ENCODE data around the gene SRPK3.
"Not testable (repeated sequence)": the region's sequence is repeated elsewhere in the genome, so short reads cannot be mapped to it uniquely, and the experiment has no call there.

Gene SRPK3

DNA sequence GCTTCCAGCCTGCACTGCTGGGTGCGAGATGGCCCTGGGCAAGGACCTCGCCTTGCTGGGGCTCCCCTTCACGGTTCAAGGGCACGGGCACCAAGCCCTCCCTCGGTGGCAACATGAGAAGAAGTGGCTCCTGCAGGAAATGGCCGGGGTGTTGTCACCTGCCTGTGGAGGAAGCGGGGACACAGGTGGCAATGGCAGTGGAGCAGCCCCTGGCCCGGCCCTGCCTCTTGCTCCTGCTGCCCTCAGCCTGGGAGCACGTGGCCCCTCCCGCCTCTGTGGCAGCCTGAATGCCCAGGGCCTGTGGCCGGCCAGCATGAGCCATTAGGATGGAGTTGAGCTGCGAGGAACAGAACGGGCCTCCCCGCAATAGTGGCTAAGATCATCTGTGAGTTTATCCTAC lies 39.4 kb upstream of the SRPK3 start:
- no peak for DNase-seq (ENCODE audit: low read depth in 1 of 2, low spot score in 1 of 2)
- Histone ChIP-seq H3K4me3 (replicated peaks; ENCODE audit: insufficient read depth, low read length) (no peak overlapping the region), H3K27me3 (ENCODE audit: insufficient read depth, poor library complexity, severe bottlenecking) (no peaks in the 10 kb centered on the region), H3K27ac (replicated peaks) (no peak overlapping the region)
- TF ChIP-seq GABPA (IDR thresholded peaks at IDR 0.05; ENCODE audit: low read depth) (no peak), POLR2AphosphoS5 (IDR thresholded peaks at IDR 0.05; ENCODE audit: low read depth) (no peak), SPI1 (IDR thresholded peaks at IDR 0.05; ENCODE audit: borderline replicate concordance, low read depth) (no peak)
- TF ChIP-seq, protein P1, sequence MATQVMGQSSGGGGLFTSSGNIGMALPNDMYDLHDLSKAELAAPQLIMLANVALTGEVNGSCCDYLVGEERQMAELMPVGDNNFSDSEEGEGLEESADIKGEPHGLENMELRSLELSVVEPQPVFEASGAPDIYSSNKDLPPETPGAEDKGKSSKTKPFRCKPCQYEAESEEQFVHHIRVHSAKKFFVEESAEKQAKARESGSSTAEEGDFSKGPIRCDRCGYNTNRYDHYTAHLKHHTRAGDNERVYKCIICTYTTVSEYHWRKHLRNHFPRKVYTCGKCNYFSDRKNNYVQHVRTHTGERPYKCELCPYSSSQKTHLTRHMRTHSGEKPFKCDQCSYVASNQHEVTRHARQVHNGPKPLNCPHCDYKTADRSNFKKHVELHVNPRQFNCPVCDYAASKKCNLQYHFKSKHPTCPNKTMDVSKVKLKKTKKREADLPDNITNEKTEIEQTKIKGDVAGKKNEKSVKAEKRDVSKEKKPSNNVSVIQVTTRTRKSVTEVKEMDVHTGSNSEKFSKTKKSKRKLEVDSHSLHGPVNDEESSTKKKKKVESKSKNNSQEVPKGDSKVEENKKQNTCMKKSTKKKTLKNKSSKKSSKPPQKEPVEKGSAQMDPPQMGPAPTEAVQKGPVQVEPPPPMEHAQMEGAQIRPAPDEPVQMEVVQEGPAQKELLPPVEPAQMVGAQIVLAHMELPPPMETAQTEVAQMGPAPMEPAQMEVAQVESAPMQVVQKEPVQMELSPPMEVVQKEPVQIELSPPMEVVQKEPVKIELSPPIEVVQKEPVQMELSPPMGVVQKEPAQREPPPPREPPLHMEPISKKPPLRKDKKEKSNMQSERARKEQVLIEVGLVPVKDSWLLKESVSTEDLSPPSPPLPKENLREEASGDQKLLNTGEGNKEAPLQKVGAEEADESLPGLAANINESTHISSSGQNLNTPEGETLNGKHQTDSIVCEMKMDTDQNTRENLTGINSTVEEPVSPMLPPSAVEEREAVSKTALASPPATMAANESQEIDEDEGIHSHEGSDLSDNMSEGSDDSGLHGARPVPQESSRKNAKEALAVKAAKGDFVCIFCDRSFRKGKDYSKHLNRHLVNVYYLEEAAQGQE (IDR thresholded peaks at IDR 0.05; ENCODE audit: insufficient replicate concordance, low read depth), result no peak
- TF ChIP-seq, protein P2, sequence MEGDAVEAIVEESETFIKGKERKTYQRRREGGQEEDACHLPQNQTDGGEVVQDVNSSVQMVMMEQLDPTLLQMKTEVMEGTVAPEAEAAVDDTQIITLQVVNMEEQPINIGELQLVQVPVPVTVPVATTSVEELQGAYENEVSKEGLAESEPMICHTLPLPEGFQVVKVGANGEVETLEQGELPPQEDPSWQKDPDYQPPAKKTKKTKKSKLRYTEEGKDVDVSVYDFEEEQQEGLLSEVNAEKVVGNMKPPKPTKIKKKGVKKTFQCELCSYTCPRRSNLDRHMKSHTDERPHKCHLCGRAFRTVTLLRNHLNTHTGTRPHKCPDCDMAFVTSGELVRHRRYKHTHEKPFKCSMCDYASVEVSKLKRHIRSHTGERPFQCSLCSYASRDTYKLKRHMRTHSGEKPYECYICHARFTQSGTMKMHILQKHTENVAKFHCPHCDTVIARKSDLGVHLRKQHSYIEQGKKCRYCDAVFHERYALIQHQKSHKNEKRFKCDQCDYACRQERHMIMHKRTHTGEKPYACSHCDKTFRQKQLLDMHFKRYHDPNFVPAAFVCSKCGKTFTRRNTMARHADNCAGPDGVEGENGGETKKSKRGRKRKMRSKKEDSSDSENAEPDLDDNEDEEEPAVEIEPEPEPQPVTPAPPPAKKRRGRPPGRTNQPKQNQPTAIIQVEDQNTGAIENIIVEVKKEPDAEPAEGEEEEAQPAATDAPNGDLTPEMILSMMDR (IDR thresholded peaks at IDR 0.05; ENCODE audit: insufficient read depth, low read length), result no peak

DNA sequence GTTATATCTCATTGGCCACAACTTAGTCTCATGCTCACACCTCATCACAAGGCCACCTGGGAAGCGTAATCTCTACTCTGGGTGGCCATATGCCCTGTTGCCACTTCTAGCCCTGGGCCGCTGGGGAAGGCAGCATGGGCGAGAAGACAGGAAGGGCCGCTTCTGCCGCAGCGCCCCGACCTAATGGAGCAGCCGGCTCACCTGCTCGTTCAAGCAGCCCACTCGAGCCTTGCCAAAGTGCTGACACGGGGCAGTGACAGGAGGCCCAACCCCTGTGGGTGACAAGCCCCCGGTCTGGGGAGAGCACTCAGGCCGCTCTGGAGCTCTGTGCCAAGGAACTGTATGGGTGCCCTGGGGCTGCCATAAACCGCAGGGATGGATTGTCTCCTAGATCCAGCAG lies 38.7 kb upstream of the SRPK3 start:
- H3K4me3 ChIP-seq (replicated peaks; ENCODE audit: insufficient read depth, low read length); H3K27me3 ChIP-seq (ENCODE audit: insufficient read depth, poor library complexity, severe bottlenecking); H3K27ac ChIP-seq (replicated peaks); DNase-seq (ENCODE audit: low read depth in 1 of 2, low spot score in 1 of 2): not testable (repeated sequence)

DNA sequence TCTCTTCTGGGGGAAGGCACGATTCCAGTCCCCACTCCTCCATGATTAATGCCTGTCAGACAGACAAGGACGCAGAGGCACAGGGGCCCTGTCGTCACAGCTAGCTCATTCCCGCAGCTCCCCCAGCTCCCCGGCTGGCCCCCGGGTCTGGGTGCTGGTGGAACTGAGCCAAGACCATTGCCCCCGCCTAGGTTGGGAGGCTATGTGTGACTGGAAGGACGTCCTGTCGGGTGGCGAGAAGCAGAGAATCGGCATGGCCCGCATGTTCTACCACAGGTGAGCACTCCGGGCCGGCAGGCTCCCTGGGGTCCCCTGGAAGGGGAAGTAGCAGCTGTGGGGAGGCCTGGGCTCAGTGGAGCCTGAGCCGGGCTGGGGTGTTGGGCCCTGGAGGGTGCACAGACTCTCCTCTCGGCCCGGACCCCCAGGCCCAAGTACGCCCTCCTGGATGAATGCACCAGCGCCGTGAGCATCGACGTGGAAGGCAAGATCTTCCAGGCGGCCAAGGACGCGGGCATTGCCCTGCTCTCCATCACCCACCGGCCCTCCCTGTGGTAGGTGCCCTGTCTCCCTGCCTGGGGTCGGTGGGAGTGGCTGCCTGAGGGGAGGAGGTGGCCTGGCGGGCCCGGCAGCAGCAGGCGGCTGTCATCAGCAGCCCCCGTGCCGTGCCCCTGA lies 37.9 kb upstream of the SRPK3 start:
- not testable (repeated sequence) for H3K27ac ChIP-seq (replicated peaks); DNase-seq (ENCODE audit: low read depth in 1 of 2, low spot score in 1 of 2); H3K4me3 ChIP-seq (replicated peaks; ENCODE audit: insufficient read depth, low read length); H3K27me3 ChIP-seq (ENCODE audit: insufficient read depth, poor library complexity, severe bottlenecking)

DNA sequence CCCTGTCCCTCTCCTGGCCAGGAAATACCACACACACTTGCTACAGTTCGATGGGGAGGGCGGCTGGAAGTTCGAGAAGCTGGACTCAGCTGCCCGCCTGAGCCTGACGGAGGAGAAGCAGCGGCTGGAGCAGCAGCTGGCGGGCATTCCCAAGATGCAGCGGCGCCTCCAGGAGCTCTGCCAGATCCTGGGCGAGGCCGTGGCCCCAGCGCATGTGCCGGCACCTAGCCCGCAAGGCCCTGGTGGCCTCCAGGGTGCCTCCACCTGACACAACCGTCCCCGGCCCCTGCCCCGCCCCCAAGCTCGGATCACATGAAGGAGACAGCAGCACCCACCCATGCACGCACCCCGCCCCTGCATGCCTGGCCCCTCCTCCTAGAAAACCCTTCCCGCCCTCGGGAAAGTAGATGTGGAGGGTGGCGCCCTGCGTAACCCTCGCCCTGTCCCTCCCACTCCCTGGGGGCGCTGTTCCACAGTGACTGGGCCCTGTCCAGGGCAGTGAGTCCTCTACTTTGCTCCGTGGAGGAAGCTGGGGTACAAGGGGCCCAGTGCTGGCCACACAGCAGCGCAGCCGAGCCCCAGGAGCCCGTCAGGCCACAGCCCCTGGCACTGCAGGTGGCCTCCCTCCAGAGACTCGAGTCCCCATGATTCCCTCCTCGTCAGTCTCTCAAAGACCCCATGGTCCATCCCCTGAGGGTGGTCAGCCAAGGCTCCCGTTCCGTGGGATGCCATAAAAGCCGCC lies 37.2 kb upstream of the SRPK3 start:
- H3K4me3 ChIP-seq (replicated peaks; ENCODE audit: insufficient read depth, low read length); H3K27me3 ChIP-seq (ENCODE audit: insufficient read depth, poor library complexity, severe bottlenecking); H3K27ac ChIP-seq (replicated peaks); DNase-seq (ENCODE audit: low read depth in 1 of 2, low spot score in 1 of 2): not testable (repeated sequence)

DNA sequence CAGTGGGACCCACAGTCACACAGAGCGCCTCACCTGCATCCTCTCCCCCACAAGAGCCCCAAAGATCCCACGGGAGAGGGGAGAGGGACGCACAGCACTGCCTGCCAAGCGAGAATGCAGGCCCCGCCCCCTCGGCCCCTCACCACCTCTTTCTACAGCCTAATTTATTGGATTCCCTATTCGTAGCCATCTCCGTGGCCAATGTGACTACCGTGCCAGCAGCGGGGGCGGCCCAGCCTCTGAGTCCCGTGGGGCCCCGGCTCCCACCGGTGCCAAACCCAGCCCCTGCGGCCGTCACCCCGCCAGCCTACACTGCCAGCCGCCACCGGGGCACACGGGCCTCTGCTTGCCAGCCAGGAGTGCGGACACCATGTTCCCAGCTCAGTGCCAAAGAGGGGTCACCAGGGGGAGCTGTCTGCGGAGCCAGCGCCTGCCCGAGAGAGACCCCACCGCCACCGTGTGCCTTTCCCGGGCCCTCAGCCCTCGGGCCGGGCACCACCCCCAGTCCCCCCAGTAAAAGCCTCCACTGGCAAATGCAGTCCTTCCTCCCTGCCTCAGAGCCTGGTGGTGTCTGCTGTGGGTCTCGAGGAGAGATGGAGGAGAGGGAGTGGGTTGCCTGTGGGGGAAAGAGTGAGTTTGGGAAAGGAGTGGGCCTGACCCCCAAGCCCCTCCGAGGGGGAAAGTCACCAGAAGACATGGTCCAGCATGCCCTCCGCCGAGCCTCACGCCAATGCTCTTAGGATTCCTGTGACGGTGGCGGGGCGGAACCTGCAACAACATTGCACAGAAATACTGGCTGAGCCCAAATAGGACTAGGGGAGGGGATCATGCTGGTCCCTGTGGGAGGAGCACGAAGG lies 36.4 kb upstream of the SRPK3 start:
- DNase-seq (ENCODE audit: low read depth in 1 of 2, low spot score in 1 of 2), result no peak
- Histone ChIP-seq H3K4me3 (replicated peaks; ENCODE audit: insufficient read depth, low read length) (no peak overlapping the region), H3K27ac (replicated peaks) (no peak overlapping the region), H3K27me3 (ENCODE audit: insufficient read depth, poor library complexity, severe bottlenecking) (no peaks in the 10 kb centered on the region)
- TF ChIP-seq, protein P1 (IDR thresholded peaks at IDR 0.05; ENCODE audit: insufficient replicate concordance, low read depth), result no peak
- TF ChIP-seq POLR2AphosphoS5 (IDR thresholded peaks at IDR 0.05; ENCODE audit: low read depth), result no peak
- TF ChIP-seq, protein P2 (IDR thresholded peaks at IDR 0.05; ENCODE audit: insufficient read depth, low read length), result no peak
- no peak for TF ChIP-seq GABPA (IDR thresholded peaks at IDR 0.05; ENCODE audit: low read depth)
- TF ChIP-seq SPI1 (IDR thresholded peaks at IDR 0.05; ENCODE audit: borderline replicate concordance, low read depth), result no peak

DNA sequence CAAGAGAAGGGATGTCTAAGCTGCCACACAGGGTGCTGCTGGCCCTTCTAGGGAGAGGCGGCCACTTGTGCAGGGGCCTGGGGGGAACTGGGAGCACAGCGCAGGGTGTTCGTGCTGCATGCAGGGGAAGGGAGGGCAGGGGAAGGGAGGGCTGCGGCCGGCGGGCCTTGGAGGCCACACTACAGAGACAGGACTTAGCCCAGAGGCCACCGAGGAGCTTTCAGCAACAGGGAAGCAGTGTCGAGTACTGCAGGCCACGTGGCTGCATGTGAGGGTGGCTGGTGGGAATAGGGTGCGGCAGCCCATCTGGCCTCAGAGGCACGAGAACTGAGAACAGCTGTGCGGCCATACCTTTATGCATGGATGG lies 35.8 kb upstream of the SRPK3 start:
- not testable (repeated sequence) for H3K4me3 ChIP-seq (replicated peaks; ENCODE audit: insufficient read depth, low read length); H3K27me3 ChIP-seq (ENCODE audit: insufficient read depth, poor library complexity, severe bottlenecking); DNase-seq (ENCODE audit: low read depth in 1 of 2, low spot score in 1 of 2); H3K27ac ChIP-seq (replicated peaks)
